Panc1 (cell line): ENCODE measurements around the gene HEYL.
"Not testable (repeated sequence)": the region's sequence is repeated elsewhere in the genome, so short reads cannot be mapped to it uniquely, and the experiment has no call there.

ENCODE experiments used
- CTCF ChIP-seq: fragments of 450-650 bp; IDR thresholded peaks from 2 replicates; pipeline ENCODE4 v1.5.1; 2017; ENCODE audit warnings: mild to moderate bottlenecking
- POLR2AphosphoS5 ChIP-seq: IDR thresholded peaks from 2 replicates; pipeline ENCODE4 v1.6.1; 2012; ENCODE audit warnings: mild to moderate bottlenecking, low read depth, low read length, moderate library complexity
- TCF7L2 ChIP-seq: IDR thresholded peaks from 2 replicates; pipeline ENCODE4 v1.6.1; 2011; ENCODE audit warnings: mild to moderate bottlenecking, low read depth, low read length, inconsistent platforms

- TF ChIP-seq POLR2AphosphoS5, CTCF, TCF7L2: not testable (repeated sequence)
Measured at GRCh38 chr1:39601667-39602255, 37.7 kb downstream of the HEYL start.
